Activated CD4-positive, CD25-positive, alpha-beta regulatory T cell treated with anti-CD3 and anti-CD28 coated beads, Interleukin-2, amount 50 U/mL, for 16 hours (primary cell): ENCODE data around the gene RAI14.

Experiments used
- DNase-seq: peaks from one replicate; pipeline ENCODE4 v3.0.0-alpha.2; 2020; ENCODE audit warnings: low read depth, low spot score

Gene RAI14

DNA sequence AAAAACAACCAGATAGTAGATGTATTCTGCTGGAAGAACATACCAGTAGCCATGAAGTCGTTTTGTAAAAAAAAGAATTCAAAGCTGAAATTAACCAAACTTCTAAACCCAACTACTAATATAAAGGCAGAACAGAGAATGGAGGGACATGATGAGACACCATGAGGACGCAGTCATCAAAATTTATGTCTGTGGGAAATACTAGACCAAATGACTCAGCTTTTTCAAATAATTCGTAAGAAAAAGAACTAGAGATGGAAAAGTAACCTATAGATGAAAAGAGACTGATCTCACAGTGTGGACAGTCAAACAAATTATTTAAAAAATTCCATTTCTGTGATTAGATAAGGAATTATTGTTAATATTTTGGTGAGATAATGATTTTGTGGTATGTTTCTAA lies 193.1 kb downstream of the RAI14 start:
- no peak for DNase-seq

DNA sequence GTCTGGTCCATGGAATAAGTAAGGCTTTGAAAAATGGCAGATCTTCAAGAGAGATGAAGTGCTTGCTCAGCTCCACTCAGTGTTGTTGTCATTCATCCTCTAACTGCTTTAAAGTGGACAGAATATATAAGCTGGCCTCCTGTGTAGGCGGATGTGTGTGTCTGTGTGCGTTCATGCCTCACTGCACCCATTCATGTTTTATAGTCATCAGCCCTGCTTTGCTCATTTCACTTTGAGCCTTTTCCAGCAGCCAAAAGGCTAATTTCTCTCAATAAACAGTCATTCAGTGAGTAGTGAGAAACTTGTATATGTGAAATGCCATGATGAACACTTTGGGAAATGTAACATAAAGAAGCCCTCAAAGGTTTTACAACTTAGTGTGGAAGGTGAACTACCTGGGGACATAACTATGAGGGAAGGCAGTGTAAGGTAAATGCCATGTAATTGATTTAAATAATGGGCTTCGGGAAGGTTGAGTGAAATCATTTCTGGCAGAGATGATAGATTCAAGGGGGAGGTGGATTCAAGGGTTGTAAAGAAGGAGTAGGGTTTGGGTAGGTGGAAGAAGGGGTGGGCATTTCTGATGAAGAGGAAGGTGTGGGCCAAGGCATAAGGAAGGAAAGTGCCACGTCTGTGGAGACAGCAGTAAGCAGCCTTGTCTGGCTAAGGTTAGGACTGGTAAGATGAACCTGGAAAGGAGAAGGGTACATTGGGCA lies 198.5 kb downstream of the RAI14 start:
- no peak for DNase-seq

- no peak for DNase-seq
Measured at GRCh38 chr5:34857161-34857560, 201.0 kb downstream of the RAI14 start.

DNA sequence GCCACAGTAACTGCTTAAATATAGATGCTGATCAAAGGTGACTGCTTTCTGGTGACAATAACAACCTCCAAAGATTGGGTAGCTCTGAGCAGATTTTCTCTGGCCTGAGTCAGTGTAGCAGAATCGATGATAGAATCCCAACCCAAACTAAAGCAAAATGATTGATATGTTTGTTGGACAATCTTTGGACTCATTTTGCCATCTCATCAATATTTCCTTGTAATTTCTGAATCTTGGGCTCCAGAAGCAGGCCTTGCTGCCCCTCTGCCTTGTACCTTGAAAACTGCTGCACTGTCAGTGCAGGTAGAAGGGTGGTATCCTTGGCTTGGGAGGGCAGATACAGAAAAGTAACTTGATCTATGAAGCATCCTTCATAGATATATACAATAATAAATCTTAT lies 201.8 kb downstream of the RAI14 start:
- DNase-seq = no peak

- no peak for DNase-seq
Measured at GRCh38 chr5:34858790-34859189, 202.7 kb downstream of the RAI14 start.

GRCh38 chr5:34859253-34859652 lies 203.1 kb downstream of the RAI14 start:
- DNase-seq = no peak

GRCh38 chr5:34863946-34864345 lies 207.8 kb downstream of the RAI14 start:
- no peak for DNase-seq

GRCh38 chr5:34865091-34865490 lies 209.0 kb downstream of the RAI14 start:
- no peak for DNase-seq

DNA sequence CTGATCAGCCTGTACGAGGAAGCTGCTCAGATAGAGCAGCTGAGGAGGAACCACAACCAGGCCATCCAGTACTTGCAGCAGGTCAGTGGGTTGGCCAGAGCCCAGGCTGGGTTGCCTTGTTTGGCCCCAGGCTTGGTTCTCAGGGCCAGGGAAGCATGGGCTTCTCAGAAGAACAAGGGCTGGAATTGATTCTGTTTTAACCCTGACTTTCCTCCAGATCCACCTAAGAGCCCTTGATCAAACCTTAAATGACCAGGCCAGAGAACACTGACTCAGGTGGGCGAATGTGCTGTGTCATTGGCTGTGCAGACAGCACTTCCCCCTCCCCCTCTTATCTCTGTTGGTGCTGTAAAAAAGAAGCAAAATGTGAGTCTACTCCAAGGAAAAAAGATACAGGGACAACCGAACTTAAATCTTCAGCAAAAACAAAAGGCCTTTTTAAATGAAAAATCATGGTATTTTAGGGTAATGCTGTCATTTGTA lies 210.9 kb downstream of the RAI14 start:
- no peak for DNase-seq

- DNase-seq = no peak
Measured at GRCh38 chr5:34867660-34868059, 211.5 kb downstream of the RAI14 start.

GRCh38 chr5:34868791-34869190 lies 212.7 kb downstream of the RAI14 start:
- no peak for DNase-seq

DNA sequence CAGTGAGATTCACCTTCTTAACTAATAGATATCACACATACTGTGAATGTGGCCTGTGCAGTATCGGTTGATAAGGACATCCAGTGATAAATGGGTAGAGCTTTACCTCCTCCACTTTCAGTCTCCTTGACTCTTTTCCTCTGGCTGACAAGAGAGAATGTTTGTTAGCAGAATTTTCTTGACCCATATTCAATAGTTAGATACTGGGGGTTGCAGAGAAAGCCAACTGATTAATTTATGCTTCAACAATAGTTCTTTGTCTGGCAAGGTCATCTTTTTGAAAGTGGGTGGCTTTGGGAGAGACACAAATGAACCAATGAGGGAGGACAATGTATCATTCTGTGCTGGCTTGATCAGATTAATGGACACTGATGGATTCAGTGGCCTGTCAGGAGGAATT lies 213.1 kb downstream of the RAI14 start:
- no peak for DNase-seq

- no peak for DNase-seq
Measured at GRCh38 chr5:34870382-34870781, 214.3 kb downstream of the RAI14 start.

DNA sequence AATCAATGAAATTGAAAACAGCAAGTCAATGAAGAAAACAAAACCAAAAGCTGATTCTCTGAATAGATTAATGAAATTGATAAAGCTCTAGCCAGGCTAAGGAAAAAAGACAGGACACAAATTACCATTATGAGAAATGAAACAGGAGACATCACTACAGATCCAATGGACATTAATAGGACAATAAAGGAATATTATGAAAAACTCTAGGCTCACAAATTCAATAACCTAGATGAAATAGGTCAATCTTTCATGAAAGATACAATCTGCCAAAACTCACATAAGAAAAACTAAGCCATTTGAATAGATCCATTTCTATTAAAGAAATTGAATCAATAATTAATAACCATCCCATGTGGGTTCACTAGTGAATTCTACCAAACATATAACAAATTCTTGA lies 220.1 kb downstream of the RAI14 start:
- no peak for DNase-seq

GRCh38 chr5:34881246-34881645 lies 225.1 kb downstream of the RAI14 start:
- no peak for DNase-seq
